Breast epithelium (tissue), 3 donors: Measurements from ENCODE around the gene LDLRAP1.

Experiments used
- CTCF ChIP-seq, 3 donors: fragments of 450-650 bp; IDR thresholded peaks; one replicate each; pipeline ENCODE4 v1.5.1; 2016 to 2017; ENCODE audit warnings: antibody characterized with exemption in 3 of 3, mild to moderate bottlenecking in 3 of 3, moderate library complexity in 3 of 3
- POLR2A ChIP-seq: fragments of 450-650 bp; IDR thresholded peaks from one replicate; pipeline ENCODE4 v1.6.1; 2016; ENCODE audit warnings: antibody characterized with exemption, mild to moderate bottlenecking, moderate library complexity
- POLR2AphosphoS5 ChIP-seq, 3 donors: sonication (generic); formaldehyde crosslinking; IDR thresholded peaks; one replicate each; pipeline ENCODE4 v1.6.1; 2017; ENCODE audit warnings: antibody characterized with exemption in 3 of 3

DNA sequence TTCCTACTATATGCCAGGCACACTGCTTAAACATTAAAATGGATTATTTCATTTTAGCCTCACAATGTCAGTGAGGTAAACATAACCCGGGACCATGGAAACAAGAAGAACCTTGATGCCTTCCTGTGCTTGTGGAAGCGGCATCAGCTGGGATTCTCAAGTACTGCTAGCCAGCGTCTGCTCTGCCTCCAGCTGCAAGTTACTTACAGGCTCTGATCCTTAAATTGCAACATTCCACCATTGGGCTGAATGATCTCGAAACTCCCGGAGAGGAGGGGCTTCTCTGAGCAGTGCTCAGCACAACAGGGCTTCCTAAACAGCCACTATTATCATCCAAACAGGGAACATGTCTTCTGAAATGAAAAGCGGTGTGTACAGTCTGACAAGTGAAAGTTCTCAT lies 66.5 kb downstream of the LDLRAP1 start:
- TF ChIP-seq CTCF (IDR thresholded peaks at IDR 0.05) (no peak), POLR2A (no peak), POLR2AphosphoS5 (IDR thresholded peaks at IDR 0.05) (no peak)
